Stimulated activated CD4-positive, alpha-beta T cell treated with anti-CD3 and anti-CD28 coated beads, Interleukin-1b, Interleukin-23, amount 100 ng/mL, for 4 hours (primary cell): ENCODE results near the gene LRRC37B.
"Not testable (repeated sequence)": the region's sequence is repeated elsewhere in the genome, so short reads cannot be mapped to it uniquely, and the experiment has no call there.

ENCODE experiments used
- DNase-seq, 2 donors: peaks; one replicate each; pipeline ENCODE4 v3.0.0-alpha.2; 2020; ENCODE audit warnings: low read depth in 2 of 2

The LRRC37B gene

GRCh38 chr17:32086833-32087232 is 79.7 kb downstream of the LRRC37B start:
- DNase-seq = not testable (repeated sequence)

- not testable (repeated sequence) for DNase-seq
Observed at GRCh38 chr17:32092062-32092461, 84.9 kb downstream of the LRRC37B start.

- no peak for DNase-seq
Observed at GRCh38 chr17:32099686-32100085, 92.5 kb downstream of the LRRC37B start.

GRCh38 chr17:32100323-32100722 is 93.1 kb downstream of the LRRC37B start:
- DNase-seq = not testable (repeated sequence)

GRCh38 chr17:32100971-32101631 is 93.9 kb downstream of the LRRC37B start:
- no peak for DNase-seq

GRCh38 chr17:32102172-32102571 is 95.0 kb downstream of the LRRC37B start:
- DNase-seq = no peak

- no peak for DNase-seq
Observed at GRCh38 chr17:32102646-32103186, 95.5 kb downstream of the LRRC37B start.
